ENCODE data around the gene PRAMEF4.
"Not testable (repeated sequence)": the region's sequence is repeated elsewhere in the genome, so short reads cannot be mapped to it uniquely, and the experiment has no call there.

Gene PRAMEF4

DNA sequence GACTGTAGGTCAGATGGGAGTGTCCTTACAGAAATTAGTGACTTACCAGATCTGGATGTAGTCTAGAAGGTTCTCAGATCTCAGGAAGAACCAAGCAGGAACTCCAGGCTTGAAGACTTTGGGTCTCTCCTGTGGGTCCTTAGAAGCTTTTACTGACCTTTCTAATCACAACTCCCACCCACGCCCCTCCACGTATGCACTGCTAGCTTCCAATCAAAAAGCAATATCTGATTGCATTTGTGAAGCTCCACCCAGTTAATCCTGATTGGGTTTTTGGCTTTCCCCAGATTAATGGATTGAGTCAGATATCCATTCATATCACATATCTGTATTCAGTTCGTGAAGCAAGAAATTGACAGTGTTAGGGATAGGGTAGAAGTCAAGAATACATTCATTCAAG is at the start of gene PRAMEF4:
Gene PRAMEF4, minus strand, starts transcription at position 101 of the 400 bp plus-strand sequence. CDS start 2,807 bp downstream, outside the sequence.
- intact Hi-C loops (cut with DNase I); DNase-seq: not testable (repeated sequence)

DNA sequence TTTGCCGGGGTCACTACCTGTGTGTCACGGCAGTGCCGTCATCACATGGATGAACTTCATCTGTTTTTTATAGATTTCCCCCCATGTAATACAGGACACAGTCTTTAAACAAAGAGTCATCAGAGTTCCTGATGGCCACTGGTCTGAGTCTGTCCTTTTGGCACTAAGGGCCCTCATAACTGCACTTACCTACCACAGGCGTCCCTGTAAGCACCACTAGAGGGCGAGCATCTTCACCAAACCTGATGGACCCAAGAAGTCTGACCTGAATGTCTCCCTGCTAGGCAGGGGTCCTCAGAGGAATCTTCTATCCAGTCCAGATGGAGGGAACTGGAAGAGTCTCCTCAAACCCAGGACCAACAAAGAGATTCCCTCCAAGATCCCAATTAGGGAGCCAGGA is 38.4 kb upstream of the PRAMEF4 start:
- DNase-seq; intact Hi-C loops (cut with DNase I): not testable (repeated sequence)

DNA sequence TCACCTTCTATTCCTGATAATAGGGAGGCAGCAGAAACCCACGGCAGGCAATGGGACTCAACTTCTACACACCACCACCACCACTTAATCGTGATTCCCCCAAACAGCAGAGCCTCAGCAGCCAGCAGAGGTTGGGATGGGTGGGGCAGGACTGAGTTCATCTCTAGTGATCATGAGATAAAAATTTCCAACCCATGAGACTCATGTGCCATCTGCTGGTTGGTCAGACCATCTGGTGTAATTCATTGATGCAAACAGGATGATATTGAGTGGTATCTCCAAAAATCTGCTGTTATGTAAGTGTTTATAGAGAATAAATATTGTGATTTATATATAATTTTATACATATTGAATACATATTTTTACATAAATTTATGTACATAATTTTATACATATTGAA is 35.7 kb upstream of the PRAMEF4 start:
- DNase-seq; intact Hi-C loops (cut with DNase I): not testable (repeated sequence)

DNA sequence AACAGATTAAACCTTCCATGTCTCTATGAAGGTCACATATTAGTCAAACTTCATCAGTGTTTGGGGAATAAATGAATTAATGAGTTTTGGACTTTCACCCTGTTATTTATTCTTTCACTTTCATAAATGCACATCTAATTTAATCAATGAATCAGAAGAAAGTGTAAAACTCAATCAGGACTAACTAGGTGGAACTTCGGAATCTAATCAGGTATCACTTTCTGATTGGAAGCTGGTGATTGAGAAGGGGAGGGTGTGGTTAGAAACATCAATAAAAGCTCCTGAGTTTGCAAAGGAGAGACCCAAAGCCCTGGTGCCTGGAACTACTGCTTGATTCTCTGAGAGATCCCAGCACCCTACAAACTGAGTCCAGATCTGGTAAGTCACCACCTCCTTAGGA is 30.3 kb upstream of the PRAMEF4 start, which contains the start of gene PRAMEF7:
Gene PRAMEF7, plus strand, starts transcription at position 301 of the 400 bp plus-strand sequence. CDS start 1,083 bp downstream, outside the sequence.
- DNase-seq; intact Hi-C loops (cut with DNase I): not testable (repeated sequence)

DNA sequence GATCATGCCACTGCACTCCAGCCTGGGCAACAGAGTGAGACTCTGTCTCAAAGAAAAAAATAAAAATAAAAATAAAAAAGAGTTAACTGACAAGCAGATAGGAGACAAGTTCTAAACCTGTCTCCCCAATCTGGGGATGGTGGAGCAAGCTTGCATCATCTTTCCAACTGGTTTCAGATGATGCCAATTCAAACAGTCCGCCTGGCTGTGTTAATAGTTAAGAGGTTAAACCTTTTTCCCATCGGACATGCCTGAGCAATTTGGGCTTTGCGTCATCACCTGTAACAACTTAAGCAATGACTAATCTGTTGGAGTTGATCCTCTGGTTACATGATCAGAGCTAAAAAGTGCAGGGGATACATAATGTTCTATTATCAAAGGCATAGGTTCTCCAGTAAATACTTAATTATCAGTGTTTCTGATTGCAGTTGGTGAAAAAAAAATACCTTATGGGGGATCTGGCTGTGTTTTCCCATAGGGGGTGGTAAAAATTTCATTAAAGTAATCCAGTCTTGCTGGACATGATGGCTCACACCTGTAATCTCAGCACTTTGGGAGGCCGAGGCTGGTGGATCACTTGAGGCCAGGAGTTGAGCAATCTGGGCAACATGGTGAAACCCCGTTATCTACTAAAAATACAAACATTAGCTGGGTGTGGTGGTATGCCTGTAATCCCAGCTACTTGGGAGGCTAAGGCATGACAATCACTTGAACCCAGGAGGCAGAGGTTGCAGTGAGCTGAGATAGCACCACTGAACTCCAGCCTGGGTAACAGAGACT is 18.0 kb upstream of the PRAMEF4 start:
- intact Hi-C loops (cut with DNase I); DNase-seq: not testable (repeated sequence)

DNA sequence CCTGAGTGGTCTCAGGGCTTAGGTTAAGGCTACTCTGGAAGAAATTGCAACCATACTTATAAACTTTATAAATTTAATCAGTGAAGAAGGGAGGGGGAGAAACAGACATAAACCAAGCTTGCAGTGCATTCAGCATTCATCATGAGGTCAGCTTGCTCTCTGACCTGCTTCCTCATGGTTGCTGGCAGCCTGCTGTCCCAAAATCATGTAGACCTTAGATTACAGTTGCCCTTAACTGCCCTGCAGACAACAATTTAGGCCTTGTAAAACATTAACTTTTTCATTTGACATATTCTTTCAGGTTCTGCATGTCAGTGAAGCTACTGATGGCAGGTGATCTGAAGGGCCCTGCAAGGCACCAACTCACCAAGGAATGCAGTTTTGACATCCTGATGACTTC is 13.2 kb upstream of the PRAMEF4 start:
- intact Hi-C loops (cut with DNase I); DNase-seq: not testable (repeated sequence)

DNA sequence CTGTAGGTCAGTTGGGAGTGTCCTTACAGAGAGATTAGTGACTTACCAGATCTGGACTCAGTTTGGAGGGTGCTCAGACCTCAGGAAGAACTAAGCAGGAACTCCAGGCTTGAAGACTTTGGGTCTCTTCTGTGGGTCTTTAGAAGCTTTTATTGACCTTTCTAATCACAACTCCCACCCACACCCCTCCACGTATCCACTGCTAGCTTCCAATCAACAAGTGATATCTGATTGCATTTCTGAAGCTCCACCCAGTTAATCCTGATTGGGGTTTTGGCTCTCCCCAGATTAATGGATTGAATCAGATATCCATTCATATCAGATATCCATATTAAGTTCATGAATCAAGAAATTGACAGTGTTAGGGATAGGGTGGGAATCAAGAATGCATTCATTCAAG is 12.2 kb upstream of the PRAMEF4 start, which contains the start of gene PRAMEF10:
Gene PRAMEF10, minus strand, starts transcription at position 101 of the 400 bp plus-strand sequence. CDS start 2,423 bp downstream, outside the sequence.
- intact Hi-C loops (cut with DNase I), result not testable (repeated sequence)

DNA sequence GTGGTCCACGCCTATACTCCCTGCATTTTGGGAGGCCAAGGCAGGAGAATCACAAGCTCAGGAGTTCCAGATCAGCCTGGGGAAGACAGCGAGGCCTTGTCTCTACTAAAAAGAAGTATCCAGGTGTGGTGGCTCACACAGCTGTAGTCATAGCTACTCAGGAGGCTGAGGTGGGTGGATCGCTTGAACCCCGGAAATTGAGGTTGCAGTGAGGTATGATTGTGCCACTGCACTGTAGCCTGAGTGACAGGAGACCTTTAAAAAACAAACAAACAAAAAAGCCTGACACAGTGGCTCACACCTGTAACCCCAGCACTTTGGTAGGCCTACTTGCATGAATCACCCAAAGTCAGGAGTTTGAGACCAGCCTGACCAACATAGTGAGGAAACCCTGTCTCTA is 7.5 kb downstream of the PRAMEF4 start:
- DNase-seq; intact Hi-C loops (cut with DNase I): not testable (repeated sequence)

More for the DNA sequence above, 12.2 kb upstream of the PRAMEF4 start, which contains the start of gene PRAMEF10:
- not testable (repeated sequence) for DNase-seq

DNA sequence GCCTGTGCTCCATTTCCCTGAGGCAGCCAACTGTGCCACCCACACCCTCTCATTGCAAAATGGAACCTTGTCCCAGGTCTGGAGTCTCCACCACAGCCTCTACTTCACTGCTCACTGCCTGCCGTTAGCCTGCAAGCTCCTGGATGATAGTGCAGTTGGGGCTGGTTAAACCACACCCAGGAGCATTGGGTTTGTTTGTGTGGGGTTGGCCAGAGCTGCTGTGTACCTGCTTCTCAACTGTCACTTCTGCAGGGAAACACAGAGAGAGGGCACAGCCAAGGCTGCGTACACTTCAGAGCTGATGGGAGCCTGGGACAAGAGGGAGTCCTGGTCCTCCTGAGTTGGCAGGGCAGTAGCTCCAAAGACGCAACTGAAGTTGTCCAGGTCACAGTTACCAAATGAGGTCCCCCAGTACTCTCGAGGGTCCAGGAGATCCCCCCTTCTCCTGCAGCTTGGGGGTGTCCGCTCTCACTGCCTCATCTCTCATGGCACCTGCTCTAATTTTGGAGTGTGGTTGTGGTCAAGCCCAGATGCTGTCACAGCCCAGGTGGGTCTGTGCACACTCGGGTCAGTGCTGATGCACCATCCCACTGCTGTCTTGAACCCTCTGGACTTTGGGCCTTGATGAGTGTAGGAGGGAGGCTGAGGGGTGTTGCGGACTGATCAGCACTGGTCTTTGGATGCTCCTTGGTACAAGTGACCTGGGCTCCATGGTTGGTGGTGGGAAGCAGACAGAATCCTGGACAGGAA is 22.7 kb downstream of the PRAMEF4 start:
- DNase-seq; intact Hi-C loops (cut with DNase I): not testable (repeated sequence)

DNA sequence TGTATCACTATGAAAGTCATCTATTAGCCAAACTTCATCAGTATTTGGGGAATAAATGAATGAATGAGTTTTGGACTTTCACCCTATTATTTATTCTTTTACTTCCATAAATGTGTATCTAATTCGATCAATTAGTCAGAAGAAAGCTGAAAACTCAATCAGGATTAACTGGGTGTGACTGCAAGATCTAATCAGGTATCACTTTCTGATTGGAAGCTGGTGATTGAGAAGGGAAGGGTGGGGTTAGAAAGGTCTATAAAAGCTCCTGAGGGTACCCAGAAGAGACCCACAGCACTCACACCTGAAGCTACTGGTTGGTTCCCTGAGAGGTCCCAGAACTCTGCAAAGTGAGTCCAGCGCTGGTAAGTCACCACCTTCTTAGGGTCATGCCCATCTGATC is 29.2 kb downstream of the PRAMEF4 start, which contains the start of gene PRAMEF2:
Gene PRAMEF2, plus strand, starts transcription at position 301 of the 400 bp plus-strand sequence. CDS start 1,924 bp downstream, outside the sequence.
- intact Hi-C loops (cut with DNase I); DNase-seq: not testable (repeated sequence)

DNA sequence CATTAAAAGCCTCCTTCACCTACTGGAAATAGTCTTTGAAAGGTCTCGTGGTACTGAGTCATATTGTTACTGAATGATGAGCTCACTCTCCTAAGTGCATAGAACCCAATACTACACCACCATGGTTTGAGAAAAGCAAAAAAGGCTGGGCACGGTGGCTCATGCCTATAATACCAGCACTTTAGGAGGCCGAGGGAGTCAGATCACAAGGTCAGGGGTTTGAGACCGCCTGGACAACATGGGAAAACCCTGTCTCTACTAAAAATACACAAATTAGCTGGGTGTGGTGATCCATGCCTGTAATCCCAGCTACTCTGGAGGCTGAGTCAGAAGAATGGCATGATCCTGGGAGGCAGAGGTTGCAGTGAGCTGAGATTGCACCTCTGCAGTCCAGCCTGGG is 34.2 kb downstream of the PRAMEF4 start:
- intact Hi-C loops (cut with DNase I), result no loop called here
- DNase-seq, result no peak

DNA sequence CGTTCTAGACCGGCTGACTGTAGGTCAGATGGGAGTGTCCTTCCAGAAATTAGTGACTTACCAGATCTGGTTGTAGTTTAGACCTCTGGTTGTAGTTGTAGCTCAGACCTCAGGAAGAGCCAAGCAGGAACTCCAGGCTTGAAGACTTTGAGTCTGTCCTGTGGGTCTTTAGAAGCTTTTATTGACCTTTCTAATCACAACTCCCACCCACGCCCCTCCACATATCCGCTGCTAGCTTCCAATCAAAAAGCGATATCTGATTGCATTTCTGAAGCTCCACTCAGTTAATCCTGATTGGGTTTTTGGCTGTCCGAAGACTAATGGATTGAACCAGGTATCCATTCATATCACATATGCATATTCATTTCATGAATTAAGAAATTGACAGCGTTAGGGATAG is 37.4 kb downstream of the PRAMEF4 start, which contains the start of gene HNRNPCL1:
Gene HNRNPCL1, minus strand, starts transcription at position 101 of the 400 bp plus-strand sequence. CDS start 431 bp downstream, outside the sequence.
- DNase-seq; intact Hi-C loops (cut with DNase I): not testable (repeated sequence)

DNA sequence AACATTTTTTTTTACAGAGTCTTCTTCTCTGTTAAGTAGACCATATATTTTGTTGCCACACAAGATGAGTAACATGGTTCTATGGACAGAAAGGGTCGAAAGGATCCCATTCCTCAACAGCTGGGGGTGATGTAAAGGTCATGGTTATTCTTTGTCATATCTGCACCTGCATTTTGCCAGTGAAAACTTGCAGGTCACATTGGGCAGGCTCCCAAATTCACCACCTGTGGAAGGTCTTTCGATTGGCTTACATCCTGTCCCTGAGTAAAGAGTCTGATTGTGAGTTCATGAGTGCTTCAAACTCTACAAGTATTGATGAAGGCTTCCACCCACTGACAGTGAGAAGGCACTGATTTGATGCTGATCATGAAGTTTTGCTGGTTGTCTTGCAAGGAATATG is 52.8 kb downstream of the PRAMEF4 start:
- intact Hi-C loops (cut with DNase I), result not testable (repeated sequence)

DNA sequence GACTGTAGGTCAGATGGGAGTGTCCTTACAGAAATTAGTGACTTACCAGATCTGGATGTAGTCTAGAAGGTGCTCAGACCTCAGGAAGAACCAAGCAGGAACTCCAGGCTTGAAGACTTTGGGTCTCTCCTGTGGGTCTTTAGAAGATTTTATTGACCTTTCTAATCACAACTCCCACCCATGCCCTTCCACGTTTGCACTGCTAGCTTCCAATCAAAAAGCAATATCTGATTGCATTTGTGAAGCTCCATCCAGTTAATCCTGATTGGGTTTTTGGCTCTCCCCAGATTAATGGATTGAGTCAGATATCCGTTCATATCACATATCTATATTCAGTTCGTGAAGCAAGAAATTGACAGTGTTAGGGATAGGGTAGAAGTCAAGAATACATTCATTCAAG is 54.7 kb downstream of the PRAMEF4 start, which contains the start of gene PRAMEF11:
Gene PRAMEF11, minus strand, starts transcription at position 101 of the 400 bp plus-strand sequence. CDS start 2,621 bp downstream, outside the sequence.
- DNase-seq; intact Hi-C loops (cut with DNase I): not testable (repeated sequence)

More for the DNA sequence above, 52.8 kb downstream of the PRAMEF4 start:
- DNase-seq, result not testable (repeated sequence)

Measured in head of caudate nucleus (tissue), 42 donors.